COLO668 (cell line): ENCODE data around the gene ERICH6.

Source experiments
- DNase-seq: peaks from one replicate; lab custom pipeline; 2025; ENCODE audit not compliant: unreplicated experiment; lab: John Stamatoyannopoulos, UW

ERICH6 gene

DNA sequence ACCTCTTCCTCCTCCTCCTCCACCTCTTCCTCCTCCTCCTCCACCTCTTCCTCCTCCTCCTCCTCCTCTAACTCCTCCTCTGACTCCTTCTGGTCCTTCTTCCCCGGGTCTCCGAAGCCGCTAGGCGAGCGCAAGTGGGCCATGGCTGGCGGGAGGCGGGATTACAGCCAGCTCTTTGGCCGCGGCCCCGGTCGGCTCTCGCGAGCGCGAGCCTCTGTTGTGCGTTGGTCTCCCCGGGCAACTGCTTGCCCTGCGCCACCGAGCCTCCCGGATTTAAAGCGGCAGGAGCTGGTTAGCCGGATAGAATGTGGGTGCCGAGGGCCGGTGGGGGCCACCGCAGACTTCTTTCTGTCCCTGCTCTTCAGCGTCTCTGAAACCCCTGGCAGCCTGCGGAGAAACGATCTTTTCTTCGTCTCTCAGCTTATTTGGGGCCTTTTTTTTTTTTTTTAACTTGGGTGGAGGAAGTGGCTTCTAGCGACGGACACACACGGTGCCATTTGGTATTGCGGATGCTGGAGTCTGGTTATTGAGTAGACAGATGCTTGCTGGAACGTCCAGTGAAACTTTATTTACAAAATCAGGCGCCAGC, at the start of gene ERICH6:
Gene ERICH6, minus strand, starts transcription at position 165 of the 589 bp plus-strand sequence. Its CDS starts 22 bp downstream, at position 143.
- peak; percentile 90 for DNase-seq

DNA sequence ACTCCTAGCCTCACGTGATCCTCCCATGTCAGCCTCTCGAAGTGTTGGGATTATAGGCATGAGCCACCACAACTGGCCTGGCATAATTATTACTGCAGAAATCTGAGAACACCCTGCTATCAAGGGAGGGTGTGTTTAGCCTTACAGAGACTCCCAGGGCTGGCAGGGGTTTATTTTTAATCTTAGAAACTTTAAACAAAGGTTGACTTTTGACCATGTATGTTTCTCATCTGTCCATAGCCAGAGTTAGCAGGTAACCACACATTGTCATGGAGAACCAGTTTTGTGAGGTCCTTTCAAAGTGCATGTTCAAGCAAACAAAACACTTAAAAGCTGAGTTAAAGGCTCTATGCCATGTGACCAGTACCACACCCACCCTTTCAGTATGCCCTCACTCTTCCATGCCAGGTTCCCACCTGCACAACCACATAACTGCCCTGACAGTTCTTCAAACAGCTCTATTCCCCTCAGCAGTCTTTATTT, 48.1 kb upstream of the ERICH6 start:
- peak; percentile 38 for DNase-seq

DNA sequence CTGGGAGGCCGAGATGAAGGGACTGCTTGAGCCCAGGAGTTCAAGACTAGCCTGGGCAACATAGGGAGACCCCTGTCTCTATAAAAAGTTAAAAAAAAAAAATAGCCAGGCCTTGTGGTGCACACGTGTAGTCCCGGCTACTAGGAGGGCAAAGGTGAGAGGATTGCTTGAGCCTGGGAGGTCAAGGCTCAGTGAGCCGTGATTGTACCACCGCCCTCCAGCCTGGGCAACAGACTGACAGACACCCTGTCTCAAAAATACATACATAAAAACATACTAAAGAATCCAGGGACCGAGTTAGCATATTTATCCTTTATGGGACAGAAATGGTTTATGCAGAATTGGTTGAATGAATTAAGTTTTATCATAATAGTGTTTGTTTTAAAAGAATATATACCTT, 45.5 kb upstream of the ERICH6 start:
- DNase-seq: no peak

DNA sequence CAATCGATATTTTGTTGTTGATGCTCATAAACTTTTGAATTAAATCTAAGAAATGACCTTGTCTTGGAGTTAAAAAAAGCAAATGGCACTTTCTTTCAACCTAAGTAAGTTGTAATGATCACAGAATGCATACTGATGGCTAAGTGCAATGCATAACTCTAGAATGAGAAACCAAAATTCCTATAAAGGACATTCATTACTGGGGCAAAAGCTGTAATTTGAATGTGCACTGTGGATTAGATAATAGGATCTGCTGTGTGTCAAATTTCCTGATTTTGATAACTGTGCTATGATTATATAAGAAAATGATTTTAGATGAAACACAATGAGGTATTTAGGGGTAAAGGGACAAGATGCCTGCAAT, 44.9 kb upstream of the ERICH6 start:
- no peak for DNase-seq

DNA sequence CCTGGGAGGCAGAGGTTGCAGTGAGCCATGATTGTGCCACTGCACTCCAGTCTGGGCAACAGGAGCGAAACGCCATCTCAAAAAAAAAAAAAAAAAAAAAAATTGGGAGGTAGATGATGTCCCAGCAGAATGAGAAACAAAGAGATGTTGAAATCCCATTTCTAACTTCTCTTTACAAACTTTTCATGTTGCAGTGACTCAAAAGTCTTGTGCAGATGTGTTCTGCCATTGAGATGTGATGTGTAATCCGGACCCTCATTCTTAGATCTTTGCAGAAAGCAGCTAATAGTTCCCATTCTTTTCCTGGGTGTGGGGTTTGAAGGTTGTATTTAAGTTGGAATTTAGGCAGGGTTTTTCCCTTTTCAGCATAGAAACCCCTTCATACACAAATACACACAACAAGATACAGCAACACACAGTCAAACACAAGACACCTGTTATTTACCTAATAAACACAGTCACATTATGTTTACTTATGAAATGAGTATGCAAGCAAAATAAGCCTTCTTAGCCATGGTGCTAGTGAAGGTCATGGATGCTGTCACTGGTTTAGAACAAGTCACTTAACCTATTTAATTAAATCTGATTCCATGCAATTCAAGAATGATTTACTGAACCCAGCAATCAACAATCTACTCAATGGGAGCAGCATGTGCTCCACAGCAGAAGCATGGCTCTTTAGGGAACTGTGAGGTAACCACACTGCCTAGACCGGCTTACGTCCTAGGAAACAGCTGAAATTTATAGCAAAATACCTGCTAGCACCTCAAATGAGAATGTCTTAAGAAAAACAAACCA, 44.4 kb upstream of the ERICH6 start:
- DNase-seq: no peak

DNA sequence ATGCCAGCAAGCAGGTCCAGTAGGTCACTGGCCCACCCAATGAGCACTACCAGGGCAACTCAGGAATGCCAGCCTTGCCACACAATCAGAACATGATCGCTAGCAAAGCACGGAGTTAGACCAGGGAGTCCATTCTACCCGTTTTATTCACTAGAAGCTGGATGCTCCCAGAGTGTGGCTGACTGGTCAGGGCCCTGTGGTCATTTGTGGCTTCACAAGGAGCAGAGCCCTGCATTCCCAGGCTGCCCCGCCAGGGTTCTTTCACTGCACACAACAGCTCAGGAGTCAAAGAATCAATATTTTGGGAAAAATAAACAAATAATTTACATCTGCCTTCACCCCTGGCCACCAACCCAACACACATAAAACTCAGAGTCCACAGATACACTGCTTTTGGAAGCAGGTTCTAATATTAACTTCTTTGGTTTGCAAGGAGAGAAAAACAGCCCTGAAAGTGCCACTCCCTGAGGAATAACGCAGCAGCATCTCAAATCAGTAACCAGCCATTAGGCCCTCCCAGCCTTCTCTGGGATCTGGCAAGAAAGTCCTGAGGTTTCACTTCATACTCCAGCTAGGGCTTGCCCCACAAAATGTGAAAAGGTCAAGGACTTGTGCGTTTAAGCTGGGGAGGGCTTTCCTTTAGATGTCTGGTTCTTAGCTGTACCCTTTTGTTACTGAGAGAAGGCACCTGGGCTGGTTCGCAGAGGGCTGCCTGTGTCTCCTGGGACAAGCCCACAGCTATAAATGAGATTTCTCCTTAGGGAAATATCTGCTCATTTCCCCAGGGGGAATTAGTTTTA, 43.3 kb upstream of the ERICH6 start:
- DNase-seq: no peak

DNA sequence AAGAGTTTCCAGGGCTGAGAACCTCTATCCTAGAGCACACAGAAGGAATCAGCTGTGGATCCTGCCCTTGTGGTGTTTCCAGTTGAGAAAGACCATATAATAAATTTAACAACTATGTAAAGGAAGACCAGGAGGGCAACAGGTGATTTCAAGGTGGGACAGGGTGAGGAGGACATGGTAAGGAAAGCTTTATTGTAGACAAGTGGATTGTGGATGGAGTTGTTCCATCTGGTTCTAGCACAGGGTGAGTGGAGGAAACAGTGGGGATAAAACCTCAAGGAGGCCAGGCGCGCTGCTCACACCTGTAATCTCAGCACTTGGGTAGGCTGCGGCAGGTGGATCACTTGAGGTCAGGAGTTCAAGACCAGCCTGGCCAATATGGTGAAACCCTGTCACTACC, 42.1 kb upstream of the ERICH6 start:
- no peak for DNase-seq

DNA sequence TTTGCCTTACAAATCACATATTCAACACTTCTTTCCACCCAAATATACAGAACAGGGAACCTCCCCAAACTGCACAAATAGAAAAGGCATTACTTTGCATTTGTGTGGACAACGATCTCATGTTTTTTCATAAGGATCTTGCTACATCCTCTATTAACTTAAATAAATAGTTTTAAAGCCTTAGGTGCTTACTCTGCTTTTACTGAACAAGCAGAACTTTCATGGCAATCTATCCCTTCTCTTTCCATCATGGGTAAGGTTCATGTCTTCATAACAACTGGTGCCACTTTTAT, 41.1 kb upstream of the ERICH6 start:
- no peak for DNase-seq

DNA sequence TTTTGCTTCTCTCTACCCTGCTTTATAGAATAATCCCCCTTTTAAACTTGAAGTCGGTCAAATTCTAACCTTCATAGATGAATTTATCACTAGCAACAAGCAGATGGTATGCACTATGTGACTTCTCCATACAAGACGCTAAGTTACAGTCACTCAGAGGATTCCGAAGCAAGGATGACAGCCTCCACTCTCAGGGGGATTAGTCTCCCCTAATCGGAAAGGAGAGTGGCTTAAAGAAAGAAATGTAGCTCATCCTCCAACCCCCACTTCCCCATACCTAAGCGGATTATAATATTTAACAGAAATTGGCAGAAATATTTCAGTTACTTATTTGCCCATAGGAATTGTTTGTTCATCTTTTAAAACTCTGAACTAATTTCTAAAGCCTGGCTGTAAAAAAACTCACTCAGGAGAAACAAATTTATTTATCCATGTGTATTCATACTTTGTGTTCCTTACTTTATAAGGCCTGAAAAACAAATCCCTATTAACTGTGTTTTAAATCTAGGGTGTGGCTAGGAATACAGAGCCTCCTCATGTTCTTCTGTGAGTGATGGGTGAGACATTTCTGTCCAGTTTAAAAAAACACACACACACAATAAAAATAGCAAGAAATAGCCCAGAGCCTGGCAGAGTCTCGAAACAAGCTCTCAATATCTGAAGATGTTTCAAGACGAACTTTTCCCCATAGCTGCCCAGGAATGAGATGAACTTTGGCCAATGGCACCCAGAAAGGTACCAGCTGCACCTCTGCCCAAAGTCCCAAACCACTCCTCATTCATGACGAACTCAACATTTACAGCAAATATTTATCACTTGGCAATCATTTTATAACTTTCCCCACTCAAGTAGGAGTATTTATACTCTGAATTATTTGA, 40.6 kb upstream of the ERICH6 start:
- no peak for DNase-seq

DNA sequence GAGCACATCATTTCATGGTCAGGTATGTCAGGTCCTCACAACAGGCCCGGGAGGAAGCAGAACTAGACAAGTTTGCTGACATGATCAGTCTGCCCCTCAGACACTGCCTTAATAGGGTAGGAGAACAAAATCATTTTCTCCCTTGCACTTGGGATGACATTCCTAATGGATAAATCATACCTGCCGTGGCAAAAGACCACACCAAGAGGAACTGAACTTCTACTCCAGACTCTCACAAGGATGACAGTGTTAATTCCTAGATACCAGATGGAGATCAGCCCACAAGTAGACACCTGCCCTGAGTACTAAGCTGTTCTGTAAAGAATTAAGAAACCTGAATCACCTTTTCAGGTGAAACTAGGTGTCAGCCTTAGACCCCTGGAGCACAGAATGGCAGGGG, 39.8 kb upstream of the ERICH6 start:
- no peak for DNase-seq

DNA sequence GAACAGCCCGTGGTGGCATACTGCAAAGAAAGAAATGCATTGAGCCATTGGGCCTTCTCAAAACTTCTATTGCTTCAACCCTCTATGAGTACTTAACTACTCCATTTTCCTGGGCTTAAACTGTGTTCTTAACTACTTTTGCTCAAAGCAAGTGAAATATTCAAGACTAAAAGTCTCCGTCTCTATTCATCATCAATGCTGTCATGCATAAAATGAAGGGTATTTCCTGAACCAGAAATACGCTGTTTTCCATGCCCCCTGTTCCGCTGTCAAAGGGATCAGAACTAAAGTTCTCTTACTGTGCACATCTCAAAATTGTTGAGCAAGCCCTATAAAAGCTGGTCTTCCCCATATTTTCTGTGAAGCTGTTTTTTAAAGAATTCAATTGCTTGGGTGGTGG, 39.0 kb upstream of the ERICH6 start:
- no peak for DNase-seq

DNA sequence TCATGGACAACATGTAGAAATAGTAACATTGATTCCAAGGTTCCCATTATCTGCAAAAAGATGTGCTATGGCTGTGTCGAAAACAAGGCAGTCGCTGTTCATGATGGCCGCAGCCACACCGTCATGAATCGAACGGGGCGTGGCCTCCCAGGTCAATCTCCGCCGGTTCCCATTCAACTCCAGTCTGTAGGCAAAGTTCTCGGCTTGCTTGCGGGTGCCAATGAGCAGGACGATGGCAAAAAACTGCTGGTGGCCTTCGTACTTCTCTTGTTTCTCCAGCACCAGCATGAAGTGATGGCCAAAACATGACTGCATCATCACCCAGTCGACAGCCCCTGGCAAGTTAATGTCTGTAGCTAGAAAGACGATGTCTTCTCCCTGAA, 38.4 kb upstream of the ERICH6 start:
- no peak for DNase-seq

DNA sequence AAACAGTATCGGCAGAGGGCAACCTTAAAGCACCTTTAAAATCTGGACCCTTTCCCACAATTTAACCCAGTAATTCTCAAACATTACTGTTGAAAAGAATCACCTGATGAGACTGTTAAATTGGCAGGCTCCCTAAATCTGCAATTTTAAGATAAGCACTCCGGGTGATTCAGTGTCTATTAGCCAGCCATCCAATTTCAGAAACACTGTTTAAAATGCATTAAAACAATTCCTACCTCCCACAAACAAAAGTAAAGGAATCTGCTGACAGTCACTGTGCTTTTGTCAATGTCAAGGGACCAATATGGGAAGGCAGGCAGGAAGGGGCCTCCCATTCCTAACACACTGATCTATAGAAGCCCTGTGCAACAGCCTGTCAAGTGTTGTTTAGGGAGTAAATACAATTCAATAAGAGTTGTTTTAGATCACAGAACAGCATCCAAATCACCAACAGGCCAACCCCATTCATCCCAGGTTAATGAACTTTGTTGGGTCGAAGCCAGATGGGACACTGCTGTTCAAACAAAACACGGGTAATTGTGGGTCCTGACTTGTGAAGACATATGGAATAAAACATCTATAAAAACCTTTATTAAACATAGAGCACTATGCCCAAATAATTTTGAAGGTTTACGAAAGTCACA, 37.9 kb upstream of the ERICH6 start:
- DNase-seq: no peak

DNA sequence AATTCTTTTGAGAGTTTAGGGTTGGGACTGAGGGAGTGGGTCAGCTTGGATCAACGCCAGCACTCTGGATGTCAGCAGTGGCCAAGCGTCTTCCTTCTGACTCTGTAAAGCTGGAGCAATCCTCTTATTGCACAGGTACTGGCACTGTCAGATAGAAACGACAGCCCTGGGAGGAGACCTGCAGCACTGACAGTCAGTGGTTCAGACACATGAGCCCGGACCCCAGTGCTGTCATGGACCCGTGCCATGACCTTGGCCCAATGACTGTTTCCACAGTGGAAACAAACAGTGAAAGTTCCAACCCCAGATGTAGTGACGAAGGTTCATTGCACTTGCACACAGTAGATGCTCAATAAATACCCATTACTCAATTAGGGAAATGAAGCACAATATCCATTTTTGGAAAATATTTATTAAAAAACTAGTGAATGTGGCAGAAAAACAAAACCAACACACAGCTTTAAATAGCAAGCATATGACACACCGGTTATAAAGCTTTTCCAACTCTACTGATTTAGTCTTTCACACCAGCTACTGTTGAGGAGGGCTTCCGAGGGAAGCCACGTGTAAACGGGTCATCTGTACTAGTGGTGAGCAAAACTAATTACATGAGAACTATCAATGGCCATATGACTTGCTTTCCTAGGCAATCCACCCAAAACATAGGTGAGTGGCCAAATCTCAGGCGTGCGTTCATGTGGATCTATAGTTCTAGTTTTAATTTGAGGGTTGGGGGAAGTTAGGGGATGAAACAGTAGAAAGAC, 37.2 kb upstream of the ERICH6 start:
- DNase-seq: no peak

DNA sequence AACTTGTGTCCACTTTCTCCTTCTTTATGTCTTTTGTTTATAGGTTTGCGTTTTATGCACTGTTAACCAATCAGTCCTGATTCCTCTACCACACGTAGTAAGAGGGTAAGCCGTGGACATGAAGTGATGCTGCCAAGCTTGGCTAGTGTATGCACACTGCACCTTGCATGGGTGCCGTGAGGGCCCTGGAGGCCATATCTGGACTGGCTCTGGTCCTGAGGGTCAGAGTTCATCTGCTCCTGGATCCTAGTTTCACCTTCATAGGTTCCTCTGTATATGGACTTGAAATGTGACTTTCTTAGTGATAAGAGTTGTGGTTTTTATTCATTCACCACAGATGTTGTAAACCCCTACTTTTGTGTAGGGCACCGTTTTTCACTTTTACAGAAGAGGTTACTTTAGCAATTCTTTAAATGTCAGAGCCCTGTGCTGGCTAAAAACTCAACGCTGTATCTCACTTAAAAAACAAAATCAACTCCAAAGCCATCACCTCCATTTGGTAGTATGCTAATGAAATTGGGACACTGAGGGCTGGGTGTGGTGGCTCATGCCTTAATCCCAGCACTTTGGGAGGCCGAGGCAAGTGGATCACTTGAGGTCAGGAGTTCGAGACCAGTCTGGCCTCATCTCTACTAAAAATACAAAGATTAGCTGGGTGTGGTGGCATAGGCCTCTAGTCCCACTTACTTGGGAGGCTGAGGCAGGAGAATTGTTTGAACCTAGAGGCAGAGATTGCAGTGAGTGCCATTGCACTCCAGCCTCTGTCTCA, 36.3 kb upstream of the ERICH6 start:
- DNase-seq: no peak

DNA sequence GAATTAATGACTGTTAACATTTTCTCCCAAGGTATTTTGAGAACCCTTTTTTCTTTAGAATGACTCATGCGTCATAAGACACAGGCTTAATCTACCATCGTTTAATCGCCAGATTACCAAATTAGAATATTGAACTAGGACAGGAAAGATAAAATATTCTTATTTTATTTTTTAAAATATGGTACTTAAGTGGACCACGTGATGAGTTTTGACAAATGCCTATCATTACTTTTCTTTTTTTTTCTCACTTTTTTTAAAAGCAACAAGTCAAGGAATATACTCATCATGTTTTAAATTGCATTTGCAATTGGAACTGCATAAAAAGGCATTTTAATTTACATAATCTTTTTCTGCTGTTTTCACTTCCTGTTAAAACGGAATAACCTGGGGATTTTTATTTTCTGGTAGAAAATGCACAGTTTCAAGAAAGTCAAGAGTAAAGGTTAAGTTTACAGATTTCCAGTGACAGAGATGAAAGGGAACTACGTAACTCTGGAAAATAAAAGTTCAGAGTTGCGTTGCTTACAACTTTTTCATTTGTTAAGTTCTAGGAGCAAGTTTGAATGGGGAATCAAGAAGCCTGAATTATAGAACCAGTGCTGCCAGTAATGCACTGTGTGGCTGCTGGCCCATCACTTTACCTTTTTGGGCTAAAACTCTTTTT, 35.6 kb upstream of the ERICH6 start:
- DNase-seq: no peak

DNA sequence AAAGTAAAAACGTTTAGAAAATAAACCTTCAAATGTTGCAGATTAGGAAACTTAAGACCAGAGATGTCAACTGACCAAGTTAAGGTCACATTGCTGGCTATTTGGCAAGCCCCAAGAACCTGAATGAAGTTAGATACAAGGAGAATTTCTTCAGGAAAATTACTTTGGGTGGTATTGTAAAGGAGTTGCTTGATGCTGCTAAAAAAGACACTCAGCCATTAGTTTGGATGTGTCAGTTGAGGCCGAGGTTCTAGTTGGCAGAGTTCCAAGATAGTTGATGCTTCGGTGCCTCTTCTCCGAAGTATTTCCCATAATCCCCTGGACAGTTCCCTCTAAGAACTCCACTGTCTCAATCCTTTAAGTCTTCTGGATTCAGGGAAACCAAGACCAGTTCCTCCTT, 35.0 kb upstream of the ERICH6 start:
- no peak for DNase-seq

DNA sequence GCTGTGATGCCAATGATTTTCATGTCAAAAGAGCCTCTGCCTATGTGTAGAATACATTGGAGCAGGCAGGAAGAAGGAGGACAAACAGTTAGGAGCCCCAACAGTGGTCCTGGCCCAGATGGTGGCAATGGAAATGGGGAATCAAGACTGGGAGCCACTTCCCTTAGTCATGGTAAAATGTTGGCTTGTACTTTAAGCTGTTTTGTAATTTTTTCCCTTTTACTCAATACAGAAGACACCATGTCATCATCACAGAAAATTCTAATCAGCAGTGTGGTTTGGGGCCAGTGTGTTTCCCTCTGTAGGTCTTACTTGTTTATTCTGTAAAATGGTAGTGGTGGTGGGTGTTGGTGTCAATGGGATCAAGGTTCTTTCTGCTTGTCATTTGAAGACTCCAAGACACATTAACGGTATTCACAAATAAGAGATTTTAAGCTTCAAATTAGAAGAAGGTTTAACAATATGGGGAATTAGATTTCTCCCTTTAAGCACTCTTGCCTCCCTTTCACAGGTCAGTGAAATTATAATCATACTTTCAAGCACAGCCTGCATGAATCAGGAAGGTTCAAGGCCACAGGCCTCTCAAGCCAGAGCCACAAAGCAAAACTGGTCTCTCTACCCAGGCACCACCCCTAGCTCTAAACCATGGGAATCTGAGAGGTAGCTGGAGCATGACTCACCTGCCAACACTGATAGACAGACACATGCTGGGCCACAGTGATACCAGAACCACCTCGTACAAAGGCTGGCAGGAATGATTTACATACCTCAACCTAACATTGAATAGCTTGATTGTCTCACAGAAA, 34.4 kb upstream of the ERICH6 start:
- DNase-seq: peak; percentile 1
